ENCODE results near the gene ATP11A.

Gene ATP11A

GRCh38 chr13:112772929-112773328 lies 83.1 kb downstream of the ATP11A start:
- Histone ChIP-seq H3K4me2 (ENCODE audit: low read depth, low read length) (no peak overlapping the region), H4K20me1 (ENCODE audit: insufficient read depth, low read length) (no peaks in the 10 kb centered on the region), H3F3A (ENCODE audit: insufficient read depth, low read length) (no peaks in the 10 kb centered on the region), H3K9me2 (replicated peaks; ENCODE audit: insufficient read depth, low read length) (no peaks in the 10 kb centered on the region), H3K27me3 (replicated peaks; ENCODE audit: insufficient read depth, low read length) (no peaks in the 10 kb centered on the region), H3K4me3 (ENCODE audit: low read length) (no peak overlapping the region), H3K4me1 (ENCODE audit: low read length) (no peaks in the 10 kb centered on the region), H3K9me3 (replicated peaks; ENCODE audit: insufficient read depth, low read length) (no peaks in the 10 kb centered on the region), H3K79me2 (ENCODE audit: low read length) (peaks cover 50% of the 10 kb centered on the region), H2AFZ (ENCODE audit: low read length) (no peak overlapping the region), H3K9ac (ENCODE audit: low read length) (no peak overlapping the region), H3K27ac (ENCODE audit: low read length) (no peak overlapping the region), H3K36me3 (replicated peaks; ENCODE audit: insufficient read depth, low read length) (no peaks in the 10 kb centered on the region)
- TF ChIP-seq CTCF (IDR thresholded peaks at IDR 0.05; ENCODE audit: low read length) (no peak), EZH2phosphoT487 (IDR thresholded peaks at IDR 0.05; ENCODE audit: low read length) (no peak), EZH2 (optimal IDR thresholded peaks at IDR 0.05; ENCODE audit: low read depth, low read length) (no peak)
- DNase-seq, result no peak

- TF ChIP-seq EZH2phosphoT487 (IDR thresholded peaks at IDR 0.05; ENCODE audit: low read length) (no peak), EZH2 (optimal IDR thresholded peaks at IDR 0.05; ENCODE audit: low read depth, low read length) (no peak), CTCF (IDR thresholded peaks at IDR 0.05; ENCODE audit: low read length) (no peak)
- Histone ChIP-seq H3K79me2 (ENCODE audit: low read length) (peaks cover 47% of the 10 kb centered on the region), H3K27me3 (replicated peaks; ENCODE audit: insufficient read depth, low read length) (no peaks in the 10 kb centered on the region), H3K36me3 (replicated peaks; ENCODE audit: insufficient read depth, low read length) (no peaks in the 10 kb centered on the region), H4K20me1 (ENCODE audit: insufficient read depth, low read length) (no peaks in the 10 kb centered on the region), H3K9me2 (replicated peaks; ENCODE audit: insufficient read depth, low read length) (no peaks in the 10 kb centered on the region), H3K4me1 (ENCODE audit: low read length) (no peaks in the 10 kb centered on the region), H3F3A (ENCODE audit: insufficient read depth, low read length) (no peaks in the 10 kb centered on the region), H3K9ac (ENCODE audit: low read length) (no peak overlapping the region), H3K27ac (ENCODE audit: low read length) (no peak overlapping the region), H3K4me3 (ENCODE audit: low read length) (no peak overlapping the region), H3K4me2 (ENCODE audit: low read depth, low read length) (no peak overlapping the region), H2AFZ (ENCODE audit: low read length) (no peak overlapping the region), H3K9me3 (replicated peaks; ENCODE audit: insufficient read depth, low read length) (no peaks in the 10 kb centered on the region)
- no peak for DNase-seq
Measured at GRCh38 chr13:112773601-112774447, 84.0 kb downstream of the ATP11A start.

GRCh38 chr13:112774448-112774792 lies 84.6 kb downstream of the ATP11A start:
- no peak overlapping the region for H3K9ac ChIP-seq (ENCODE audit: low read length)
- no peaks in the 10 kb centered on the region for H3K4me1 ChIP-seq (ENCODE audit: low read length)
- no peaks in the 10 kb centered on the region for H3K9me2 ChIP-seq (replicated peaks; ENCODE audit: insufficient read depth, low read length)
- peaks cover 41% of the 10 kb centered on the region for H3K79me2 ChIP-seq (ENCODE audit: low read length)
- no peak overlapping the region for H3K27ac ChIP-seq (ENCODE audit: low read length)
- no peaks in the 10 kb centered on the region for H3K27me3 ChIP-seq (replicated peaks; ENCODE audit: insufficient read depth, low read length)
- no peaks in the 10 kb centered on the region for H3F3A ChIP-seq (ENCODE audit: insufficient read depth, low read length)
- no peaks in the 10 kb centered on the region for H3K36me3 ChIP-seq (replicated peaks; ENCODE audit: insufficient read depth, low read length)
- no peak for DNase-seq
- no peak overlapping the region for H3K4me3 ChIP-seq (ENCODE audit: low read length)
- no peak overlapping the region for H3K4me2 ChIP-seq (ENCODE audit: low read depth, low read length)
- no peaks in the 10 kb centered on the region for H4K20me1 ChIP-seq (ENCODE audit: insufficient read depth, low read length)
- no peak for TF ChIP-seq CTCF (IDR thresholded peaks at IDR 0.05; ENCODE audit: low read length)
- TF ChIP-seq EZH2 (optimal IDR thresholded peaks at IDR 0.05; ENCODE audit: low read depth, low read length), result no peak
- TF ChIP-seq EZH2phosphoT487 (IDR thresholded peaks at IDR 0.05; ENCODE audit: low read length), result no peak
- no peak overlapping the region for H2AFZ ChIP-seq (ENCODE audit: low read length)
- H3K9me3 ChIP-seq (replicated peaks; ENCODE audit: insufficient read depth, low read length), result no peaks in the 10 kb centered on the region
